Transverse colon (tissue), 4 donors: ENCODE measurements around the gene FAM120A. TPM values are rescaled to one million over a fixed set of nuclear protein-coding genes. Genes with fewer than 3 reads are reported as not detected.

Experiments used
- DNase-seq: peaks from one replicate; pipeline ENCODE4 v3.0.0-alpha.2; 2019
- H3K27ac ChIP-seq, 4 donors: fragments of 200-600 bp; sonication (generic); 2 replicates each; pipeline ENCODE4 v1.5.1; 2016 to 2018; ENCODE audit warnings: inconsistent platforms in 4 of 4
- H3K27me3 ChIP-seq: fragments of 200-600 bp; sonication (generic); 2 replicates; pipeline ENCODE4 v1.5.1; 2017; ENCODE audit warnings: inconsistent platforms
- H3K36me3 ChIP-seq, 4 donors: fragments of 200-600 bp; sonication (generic); 2 replicates each; pipeline ENCODE4 v1.5.1; 2017 to 2019; ENCODE audit warnings: inconsistent platforms in 4 of 4
- H3K4me1 ChIP-seq, 4 donors: fragments of 200-600 bp; sonication (generic); 2 replicates each; pipeline ENCODE4 v1.5.1; 2017 to 2020; ENCODE audit warnings: inconsistent platforms in 4 of 4
- H3K4me3 ChIP-seq, 4 donors: fragments of 200-600 bp; sonication (generic); 1 replicate in 1 of 4; 2 replicates in 3 of 4; pipeline versions ENCODE4 v1.5.1 to v1.6.1; 2017 to 2019; ENCODE audit warnings: inconsistent platforms in 4 of 4
- H3K9me3 ChIP-seq, 2 donors: fragments of 200-600 bp; sonication (generic); 2 replicates each; pipeline ENCODE4 v1.5.1; 2017 to 2019; ENCODE audit warnings: inconsistent platforms in 2 of 2
- EP300 ChIP-seq: sonication (generic); formaldehyde crosslinking; IDR thresholded peaks from one replicate; pipeline ENCODE4 v1.6.1; 2017; ENCODE audit warnings: antibody characterized with exemption, low read depth
- POLR2A ChIP-seq: fragments of 450-650 bp; IDR thresholded peaks from one replicate; pipeline ENCODE4 v1.6.1; 2016; ENCODE audit warnings: antibody characterized with exemption, mild to moderate bottlenecking, moderate library complexity
- POLR2AphosphoS5 ChIP-seq, 3 donors: sonication (generic); formaldehyde crosslinking; IDR thresholded peaks; one replicate each; pipeline ENCODE4 v1.6.1; 2016; ENCODE audit warnings: antibody characterized with exemption in 3 of 3
- whole genome bisulfite sequencing, 2 donors: methylation state at CpG; one replicate each; pipeline ENCODE4 v1.1.5; 2018; ENCODE audit warnings: low coverage in 1 of 2; 5-methylcytosine and 5-hydroxymethylcytosine counted together
- in situ Hi-C, 4 donors: fragments of 200-750 bp; cut with MboI; loops; one replicate each; pipeline versions ENCODE4 v1.15.0 to v1.15.1; 2017; ENCODE audit warnings: low sequenced_read_pairs in 3 of 4, low pct_ligation_motif_present in 1 of 4, low pct_unique_long_range_greater_than_20kb in 1 of 4
- intact Hi-C: fragments of 100-400 bp; cut with DNase I; formaldehyde crosslinking; loops from one replicate; pipeline ENCODE4 v1.15.1; 2023; ENCODE audit warnings: low total_unique reads
- total RNA-seq, 4 donors: library from RNA; depleted of rRNA; stranded (reverse); fragments of >200 nt; gene quantifications; one replicate each; pipeline ENCODE4 v1.1.0, GENCODE V29; 2016
- TF ChIP-seq, protein P1 (sequence below), 5 experiments: fragments of 200-600 bp in 3 of 5; fragments of 450-650 bp in 2 of 5; sonication (generic) in 3 of 5; IDR thresholded peaks; 1 replicate in 2 of 5; 2 replicates in 3 of 5; pipeline ENCODE4 v1.5.1; 2016 to 2017; ENCODE audit warnings: antibody characterized with exemption in 5 of 5, inconsistent platforms in 3 of 5, mild to moderate bottlenecking in 2 of 5, moderate library complexity in 1 of 5

FAM120A gene
- total RNA-seq, 4 donors from 2014 or later, result 122 to 244 (median 180) TPM

DNA sequence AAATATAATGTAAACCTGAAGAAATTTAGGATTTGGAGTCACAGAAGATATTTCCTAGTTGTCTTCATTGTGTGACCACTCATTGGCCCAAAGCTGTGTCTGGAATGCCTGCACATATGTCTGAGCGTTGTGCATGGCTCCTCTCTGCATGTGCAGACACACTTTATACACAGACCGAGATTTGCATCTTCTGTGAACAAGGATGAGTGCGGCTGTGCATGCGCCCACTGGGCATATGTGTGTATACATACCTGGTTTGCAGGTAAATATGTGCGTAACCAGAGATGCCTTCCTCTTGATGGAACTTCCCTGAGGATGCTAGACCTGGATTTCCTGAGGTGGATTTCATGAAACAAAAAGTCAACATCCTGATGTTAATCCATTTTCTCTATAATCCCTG is 144.0 kb downstream of the FAM120A start:
- no peaks in the 10 kb centered on the region for H3K27me3 ChIP-seq
- H3K4me1 ChIP-seq, result peaks cover 16 to 49% (median 39%) of the 10 kb centered on the region in 4 donors
- no peak for TF ChIP-seq POLR2AphosphoS5 (IDR thresholded peaks at IDR 0.05)
- TF ChIP-seq, protein P1, sequence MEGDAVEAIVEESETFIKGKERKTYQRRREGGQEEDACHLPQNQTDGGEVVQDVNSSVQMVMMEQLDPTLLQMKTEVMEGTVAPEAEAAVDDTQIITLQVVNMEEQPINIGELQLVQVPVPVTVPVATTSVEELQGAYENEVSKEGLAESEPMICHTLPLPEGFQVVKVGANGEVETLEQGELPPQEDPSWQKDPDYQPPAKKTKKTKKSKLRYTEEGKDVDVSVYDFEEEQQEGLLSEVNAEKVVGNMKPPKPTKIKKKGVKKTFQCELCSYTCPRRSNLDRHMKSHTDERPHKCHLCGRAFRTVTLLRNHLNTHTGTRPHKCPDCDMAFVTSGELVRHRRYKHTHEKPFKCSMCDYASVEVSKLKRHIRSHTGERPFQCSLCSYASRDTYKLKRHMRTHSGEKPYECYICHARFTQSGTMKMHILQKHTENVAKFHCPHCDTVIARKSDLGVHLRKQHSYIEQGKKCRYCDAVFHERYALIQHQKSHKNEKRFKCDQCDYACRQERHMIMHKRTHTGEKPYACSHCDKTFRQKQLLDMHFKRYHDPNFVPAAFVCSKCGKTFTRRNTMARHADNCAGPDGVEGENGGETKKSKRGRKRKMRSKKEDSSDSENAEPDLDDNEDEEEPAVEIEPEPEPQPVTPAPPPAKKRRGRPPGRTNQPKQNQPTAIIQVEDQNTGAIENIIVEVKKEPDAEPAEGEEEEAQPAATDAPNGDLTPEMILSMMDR (IDR thresholded peaks at IDR 0.05), result no peak
- TF ChIP-seq POLR2A, result no peak
- no peak for TF ChIP-seq EP300
- H3K4me3 ChIP-seq, result no peak overlapping the region
- H3K36me3 ChIP-seq, result no peaks in the 10 kb centered on the region
- in situ Hi-C loops (no loop called here), intact Hi-C loops (no loop called here)
- H3K9me3 ChIP-seq, result no peaks in the 10 kb centered on the region
- no peak overlapping the region for H3K27ac ChIP-seq
- DNase-seq, result no peak
- 98% methylated on average over 5 of the region's 5 CpGs; no CpG with 5 or more reads in 1 of the 2 donors for WGBS, 2 donors

DNA sequence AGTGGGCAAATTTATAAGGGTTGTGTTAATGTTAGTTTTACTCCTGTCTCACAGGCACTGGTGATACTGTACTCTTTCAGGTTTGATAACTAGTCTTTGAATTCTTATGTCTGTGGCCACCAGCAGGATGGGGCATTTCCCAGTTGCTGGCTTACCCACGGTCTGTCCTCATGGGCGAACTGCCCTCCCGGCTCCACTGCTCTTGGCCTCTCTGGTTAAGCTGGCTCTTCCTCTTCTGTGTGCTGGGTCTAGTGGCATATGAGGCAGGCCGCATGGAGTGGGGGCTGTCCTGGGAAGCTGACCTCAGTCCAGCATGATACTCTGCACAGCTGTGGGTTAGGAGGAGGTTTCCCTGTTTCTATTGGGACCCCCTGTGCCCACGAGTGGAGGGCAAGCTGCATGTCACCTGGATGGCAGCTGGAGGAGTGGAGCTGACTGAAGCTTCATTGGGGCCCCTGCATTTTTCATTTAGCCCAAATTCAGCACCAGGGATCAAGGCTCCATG is 144.4 kb downstream of the FAM120A start:
- in situ Hi-C loops (no loop called here), intact Hi-C loops (no loop called here)
- peaks cover 21 to 54% (median 44%) of the 10 kb centered on the region in 4 donors for H3K4me1 ChIP-seq
- no peak overlapping the region for H3K27ac ChIP-seq
- 74% methylated on average over 5 of the region's 5 CpGs; no CpG with 5 or more reads in 1 of the 2 donors for WGBS, 2 donors
- no peak for TF ChIP-seq EP300
- TF ChIP-seq, protein P1 (IDR thresholded peaks at IDR 0.05), result no peak
- no peak for TF ChIP-seq POLR2A
- no peak for TF ChIP-seq POLR2AphosphoS5 (IDR thresholded peaks at IDR 0.05)
- no peaks in the 10 kb centered on the region for H3K36me3 ChIP-seq
- H3K27me3 ChIP-seq, result no peaks in the 10 kb centered on the region
- H3K4me3 ChIP-seq, result no peak overlapping the region
- H3K9me3 ChIP-seq, result no peaks in the 10 kb centered on the region
- DNase-seq, result no peak

DNA sequence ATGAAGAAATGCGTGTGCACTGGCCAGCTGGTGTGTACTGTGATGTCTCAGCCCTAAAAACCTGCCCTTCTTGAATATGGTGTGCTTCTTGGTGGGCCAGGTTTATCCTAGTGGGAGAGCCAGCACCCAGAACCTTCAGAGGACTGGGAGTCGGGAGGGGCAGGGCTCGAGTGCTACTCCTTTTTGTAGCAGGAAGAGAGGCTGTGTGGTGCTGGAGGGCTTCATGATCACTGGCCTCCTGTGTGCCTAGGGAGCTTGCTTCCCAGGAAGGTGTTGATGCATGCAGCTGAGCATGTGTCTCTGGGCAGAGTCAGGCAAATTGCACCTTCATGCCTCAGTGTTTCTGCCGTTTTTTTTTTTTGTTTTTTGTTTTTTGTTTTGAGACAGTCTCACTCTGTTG is 144.9 kb downstream of the FAM120A start:
- intact Hi-C loops (no loop called here), in situ Hi-C loops (no loop called here)
- Histone ChIP-seq H3K27ac (no peak overlapping the region), H3K9me3 (no peaks in the 10 kb centered on the region), H3K36me3 (no peaks in the 10 kb centered on the region), H3K27me3 (no peaks in the 10 kb centered on the region), H3K4me3 (no peak overlapping the region), H3K4me1 (peaks cover 21 to 55% (median 45%) of the 10 kb centered on the region in 4 donors)
- DNase-seq, result no peak
- 75 to 80% methylated on average over 1 to 4 of the region's 4 CpGs for WGBS, 2 donors
- TF ChIP-seq, protein P1 (IDR thresholded peaks at IDR 0.05), result no peak
- TF ChIP-seq EP300 (no peak), POLR2A (no peak), POLR2AphosphoS5 (IDR thresholded peaks at IDR 0.05) (no peak)

DNA sequence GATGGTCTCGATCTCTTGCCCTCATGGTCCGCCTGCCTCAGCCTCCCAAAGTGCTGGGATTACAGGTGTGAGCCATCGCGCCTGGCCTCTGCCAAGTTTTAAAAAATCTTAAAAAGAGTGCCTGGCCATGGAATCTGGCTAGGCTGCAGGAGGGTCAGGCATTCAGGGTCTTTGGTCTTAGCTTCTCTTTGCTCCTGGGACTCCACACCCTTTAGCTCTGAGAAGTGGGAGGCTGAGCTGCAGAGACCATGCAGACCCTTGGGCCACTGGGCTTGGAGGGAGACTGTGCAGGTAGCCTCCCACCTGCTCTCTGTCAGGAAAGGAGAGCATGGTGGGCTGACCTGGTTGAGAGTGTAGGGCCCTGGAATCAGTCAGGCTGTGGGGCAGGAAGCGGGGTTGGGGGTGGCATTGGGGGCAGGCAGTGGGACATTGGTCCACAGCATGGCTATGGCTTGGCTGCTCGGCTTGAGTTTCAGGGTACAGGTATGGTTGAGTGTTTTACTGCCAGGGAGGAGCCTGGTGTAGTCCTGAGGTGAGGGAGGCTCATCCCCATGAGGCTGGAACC is 145.7 kb downstream of the FAM120A start:
- DNase-seq, result no peak
- no peaks in the 10 kb centered on the region for H3K9me3 ChIP-seq
- intact Hi-C loops (no loop called here), in situ Hi-C loops (no loop called here)
- 94% methylated on average over 5 of the region's 6 CpGs; no CpG with 5 or more reads in 1 of the 2 donors for WGBS, 2 donors
- no peak overlapping the region for H3K27ac ChIP-seq
- no peaks in the 10 kb centered on the region for H3K27me3 ChIP-seq
- no peak overlapping the region for H3K4me3 ChIP-seq
- no peak for TF ChIP-seq POLR2A
- no peak for TF ChIP-seq EP300
- TF ChIP-seq, protein P1 (IDR thresholded peaks at IDR 0.05), result no peak
- TF ChIP-seq POLR2AphosphoS5 (IDR thresholded peaks at IDR 0.05), result no peak
- no peaks in the 10 kb centered on the region for H3K36me3 ChIP-seq
- peaks cover 21 to 50% (median 45%) of the 10 kb centered on the region in 4 donors for H3K4me1 ChIP-seq
